Ovary (tissue), 9 donors: ENCODE measurements around the gene FBXW2. TPM values are rescaled to one million over a fixed set of nuclear protein-coding genes. Genes with fewer than 3 reads are reported as not detected.
A peak's percentile ranks its signal among the peaks of the same experiment; 100 is the strongest.
"Not testable (repeated sequence)": the region's sequence is repeated elsewhere in the genome, so short reads cannot be mapped to it uniquely, and the experiment has no call there.

Experiments used
- DNase-seq, 5 donors: peaks; one replicate each; pipeline ENCODE4 v3.0.0-alpha.2; 2019 to 2020
- H3K27ac ChIP-seq, 2 donors: fragments of 200-600 bp; one replicate each; pipeline versions ENCODE4 v1.5.1 to v1.8.0; 2019 to 2022
- H3K27me3 ChIP-seq: fragments of 200-600 bp; one replicate; pipeline ENCODE4 v1.8.0; 2022
- H3K36me3 ChIP-seq: fragments of 200-600 bp; sonication (generic); one replicate; pipeline ENCODE4 v1.5.1; 2019
- H3K4me1 ChIP-seq: one replicate; pipeline ENCODE4 v1.8.1; 2013; ENCODE audit warnings: mild to moderate bottlenecking, moderate library complexity; ENCODE audit not compliant: insufficient read depth
- H3K4me3 ChIP-seq: fragments of 200-600 bp; sonication (generic); one replicate; pipeline ENCODE4 v1.5.1; 2017
- H3K9me3 ChIP-seq, 2 donors: fragments of 200-600 bp in 1 of 2; sonication (generic) in 1 of 2; one replicate each; pipeline versions ENCODE4 v1.5.1 to v1.8.1; 2013 to 2019; ENCODE audit warnings: mild to moderate bottlenecking in 1 of 2, moderate library complexity in 1 of 2
- CTCF ChIP-seq, 3 donors: fragments of 450-650 bp in 2 of 3; fragments of 200-600 bp in 1 of 3; IDR thresholded peaks; one replicate each; pipeline versions ENCODE4 v1.5.1 to v1.8.0; 2016 to 2022; ENCODE audit warnings: antibody characterized with exemption in 3 of 3, mild to moderate bottlenecking in 1 of 3
- EP300 ChIP-seq: sonication (generic); formaldehyde crosslinking; IDR thresholded peaks from one replicate; pipeline ENCODE4 v1.6.1; 2017; ENCODE audit warnings: antibody characterized with exemption
- POLR2A ChIP-seq: fragments of 450-650 bp; IDR thresholded peaks from one replicate; pipeline ENCODE4 v1.6.1; 2017; ENCODE audit warnings: antibody characterized with exemption, mild to moderate bottlenecking, moderate library complexity
- WGBS, 3 donors: extraction: QIAGEN DNeasy Blood & Tissue Kit in 1 of 3; methylation state at CpG; one replicate each; pipeline versions ENCODE4 v1.1.5 to v1.1.7; 2013 to 2017; 5-methylcytosine and 5-hydroxymethylcytosine counted together
- intact Hi-C, 4 donors: fragments of 100-400 bp; cut with DNase I; formaldehyde crosslinking; loops; one replicate each; pipeline versions ENCODE4 v1.11.0 to v1.15.1; 2022 to 2023
- polyA plus RNA-seq, 2 donors: library from polyadenylated mRNA; stranded (reverse); fragments of 200-250 nt in 1 of 2; fragments of 350-450 nt in 1 of 2; fragmentation: Illumina TruSeq in 1 of 2; extraction: RNeasy Lipid Tissue Mini Kit (QIAGEN cat#74804) in 1 of 2; gene quantifications; one replicate each; pipeline ENCODE4 v1.2.3, GENCODE V29; 2013 to 2014
- total RNA-seq, 7 donors: library from RNA; depleted of rRNA in 2 of 7; stranded (reverse); fragments of >200 nt in 2 of 7; fragmentation: NEBNext Ultra II Directional in 3 of 7; extraction: Animal tissue kit (Norgen Biotek cat#: 25700) in 3 of 7; gene quantifications; one replicate each; pipeline versions ENCODE4 v1.1.0 to v1.2.4, GENCODE V29; 2016 to 2023
- donor health status: DM: no; HTN: no; CAD: no; lungs with moderate emphysema.
- donor health status: DM: no; HTN: no; CAD: no.
- donor health status: Bipolar disorder and iron deficiency.
- donor health status: DM: yes; HTN: yes; CAD: no.
- donor health status: DM: no; HTN: no; CAD: no.
- donor health status: DM: yes; HTN: yes; CAD: no.

FBXW2 gene
- total and polyA plus RNA-seq, 9 donors, result 15.6 to 62.0 (median 43.4) TPM

DNA sequence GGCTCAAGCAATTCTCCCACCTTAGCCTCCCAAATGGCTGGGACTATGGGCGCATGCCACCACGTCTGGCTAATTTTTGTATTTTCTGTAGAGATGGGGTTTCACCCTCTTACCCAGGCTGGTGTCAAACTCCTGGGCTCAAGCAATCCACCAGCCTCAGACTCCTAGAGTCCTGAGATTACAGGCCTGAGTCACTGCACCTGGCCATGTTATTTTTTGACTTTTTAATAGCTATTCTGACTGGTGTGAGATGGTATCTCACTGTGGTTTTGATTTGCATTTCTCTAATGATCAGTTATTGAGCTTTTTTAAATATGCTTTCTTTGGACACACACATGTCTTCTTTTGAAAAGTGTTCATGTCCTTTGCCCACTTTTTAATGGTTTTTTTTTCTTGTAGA, 38.2 kb downstream of the FBXW2 start:
- H3K4me3 ChIP-seq, result no peak overlapping the region
- H3K27me3 ChIP-seq, result no peaks in the 10 kb centered on the region
- WGBS, 3 donors, result 95 to 98% (median 96%) methylated on average over 2 of the region's 2 CpGs
- H3K4me1 ChIP-seq, result no peaks in the 10 kb centered on the region
- intact Hi-C loops, result loop anchor here in 3 of 4 donors (5.0 to 10.0 kb wide), 3 partner anchors 300 to 320 kb away; partner anchors contain the start of genes CNTRL (in 2 of the 3) and C5 (in 1 of the 3)
- no peak overlapping the region for H3K27ac ChIP-seq
- H3K9me3 ChIP-seq, result no peaks in the 10 kb centered on the region
- no peak for DNase-seq
- H3K36me3 ChIP-seq, result no peaks in the 10 kb centered on the region
- TF ChIP-seq EP300, result no peak
- TF ChIP-seq POLR2A, result no peak
- TF ChIP-seq CTCF (IDR thresholded peaks at IDR 0.05), result no peak

GRCh38 chr9:120750421-120750820, 42.8 kb downstream of the FBXW2 start:
- TF ChIP-seq EP300 (no peak), CTCF (IDR thresholded peaks at IDR 0.05) (no peak), POLR2A (no peak)
- 88 to 91% (median 90%) methylated on average over 5 of the region's 5 CpGs for WGBS, 3 donors
- H3K4me1 ChIP-seq, result no peaks in the 10 kb centered on the region
- no peaks in the 10 kb centered on the region for H3K36me3 ChIP-seq
- no peaks in the 10 kb centered on the region for H3K9me3 ChIP-seq
- intact Hi-C loops, result loop anchor here in 2 of 4 donors (10.0 kb wide), 2 partner anchors 304 to 324 kb away; partner anchors contain the start of genes C5 (in 1 of the 2) and CNTRL (in 1 of the 2)
- DNase-seq, result no peak
- no peaks in the 10 kb centered on the region for H3K27me3 ChIP-seq
- no peak overlapping the region for H3K4me3 ChIP-seq
- H3K27ac ChIP-seq, result no peak overlapping the region

- H3K27ac ChIP-seq, intact Hi-C loops, H3K4me3 ChIP-seq, H3K36me3 ChIP-seq, H3K9me3 ChIP-seq, H3K4me1 ChIP-seq, H3K27me3 ChIP-seq, DNase-seq: not testable (repeated sequence)
- WGBS, 3 donors, result 95 to 97% (median 96%) methylated on average over 16 to 26 of the region's 26 CpGs
These were observed 46.9 kb downstream of the FBXW2 start for GRCh38 chr9:120746366-120746765.

DNA sequence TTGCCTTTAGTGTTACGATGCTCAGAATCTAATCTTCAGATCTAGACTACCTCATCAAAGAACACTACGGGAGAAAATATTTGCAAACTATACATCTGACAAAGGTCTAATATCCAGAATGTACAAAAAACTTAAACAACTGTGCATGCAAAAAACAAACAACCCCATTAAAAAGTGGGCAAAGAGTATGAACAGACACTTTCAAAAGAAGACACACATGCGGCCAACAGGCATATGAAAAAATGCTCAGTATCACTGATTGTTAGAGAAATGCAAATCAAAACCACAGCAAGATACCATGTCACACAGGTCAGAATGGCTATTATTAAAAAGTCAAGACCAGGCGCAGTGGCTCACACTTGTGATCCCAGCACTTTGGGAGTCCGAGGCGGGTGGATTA, 47.9 kb downstream of the FBXW2 start:
- Histone ChIP-seq H3K36me3 (no peaks in the 10 kb centered on the region), H3K4me3 (no peak overlapping the region), H3K27ac (no peak overlapping the region), H3K27me3 (no peaks in the 10 kb centered on the region), H3K4me1 (no peaks in the 10 kb centered on the region), H3K9me3 (no peaks in the 10 kb centered on the region)
- no peak for DNase-seq
- 84 to 96% (median 95%) methylated on average over 6 of the region's 6 CpGs for WGBS, 3 donors
- no peak for TF ChIP-seq CTCF (IDR thresholded peaks at IDR 0.05)
- TF ChIP-seq EP300, result no peak
- no peak for TF ChIP-seq POLR2A
- intact Hi-C loops, result no loop called here

GRCh38 chr9:120742951-120743416, 50.2 kb downstream of the FBXW2 start:
- H3K36me3 ChIP-seq, result no peaks in the 10 kb centered on the region
- intact Hi-C loops, result no loop called here
- no peak overlapping the region for H3K4me3 ChIP-seq
- no peaks in the 10 kb centered on the region for H3K27me3 ChIP-seq
- H3K9me3 ChIP-seq, result no peaks in the 10 kb centered on the region
- WGBS, 3 donors, result 94 to 97% (median 94%) methylated on average over 6 of the region's 6 CpGs
- DNase-seq, result no peak
- H3K4me1 ChIP-seq, result no peaks in the 10 kb centered on the region
- TF ChIP-seq CTCF (IDR thresholded peaks at IDR 0.05) (peak in 1 of 3 donors; percentile 26), EP300 (no peak), POLR2A (no peak)
- H3K27ac ChIP-seq, result no peak overlapping the region
